Karpas-422 (cell line): Measurements from ENCODE around the gene COQ8A. TPM values are rescaled to one million over a fixed set of nuclear protein-coding genes. Genes with fewer than 3 reads are reported as not detected.

ENCODE experiments used
- DNase-seq: peaks from one replicate; pipeline ENCODE4 v3.0.0-alpha.2; 2015
- H2AFZ ChIP-seq: fragments of 200-600 bp; sonication (generic); 2 replicates; pipeline ENCODE4 v1.6.1; 2014; ENCODE audit warnings: antibody characterized with exemption, low read length, mixed read lengths
- H3K27ac ChIP-seq: fragments of 200-600 bp; sonication (generic); 2 replicates; pipeline ENCODE4 v1.5.1; 2014; ENCODE audit warnings: mild to moderate bottlenecking, low read length, moderate library complexity
- H3K27me3 ChIP-seq: fragments of 200-600 bp; sonication (generic); 2 replicates; pipeline ENCODE4 v1.6.1; 2014; ENCODE audit warnings: low read length, mixed read lengths
- H3K36me3 ChIP-seq: fragments of 200-600 bp; sonication (generic); 2 replicates; pipeline ENCODE4 v1.6.1; 2014; ENCODE audit warnings: low read length, mixed read lengths; ENCODE audit not compliant: insufficient read depth
- H3K4me1 ChIP-seq: fragments of 200-600 bp; sonication (generic); 2 replicates; pipeline ENCODE4 v1.6.1; 2014; ENCODE audit warnings: mild to moderate bottlenecking, low read length, mixed read lengths
- H3K4me2 ChIP-seq: fragments of 200-600 bp; sonication (generic); 2 replicates; pipeline ENCODE4 v1.6.1; 2014; ENCODE audit warnings: low read length, low read depth, mild to moderate bottlenecking; ENCODE audit not compliant: poor library complexity, severe bottlenecking
- H3K4me3 ChIP-seq: fragments of 200-600 bp; sonication (generic); 2 replicates; pipeline ENCODE4 v1.5.1; 2014; ENCODE audit warnings: mild to moderate bottlenecking, antibody characterized with exemption, low read length, mixed read lengths
- H3K79me2 ChIP-seq: fragments of 200-600 bp; sonication (generic); 2 replicates; pipeline ENCODE4 v1.6.1; 2014; ENCODE audit warnings: mild to moderate bottlenecking, low read length, mixed read lengths
- H3K9ac ChIP-seq: fragments of 200-600 bp; sonication (generic); 2 replicates; pipeline ENCODE4 v1.6.0; 2014; ENCODE audit warnings: low read length
- H3K9me2 ChIP-seq: fragments of 200-600 bp; sonication (generic), shearing (Covaris generic); replicated peaks from 2 replicates; pipeline ENCODE4 v1.6.0; 2014; ENCODE audit warnings: mild to moderate bottlenecking, low read length, moderate library complexity; ENCODE audit not compliant: insufficient read depth
- H3K9me3 ChIP-seq: fragments of 300-700, 200-600 bp; sonication (generic); 2 replicates; pipeline ENCODE4 v1.6.1; 2014; ENCODE audit warnings: low read length, mixed read lengths
- H4K20me1 ChIP-seq: fragments of 200-600 bp; sonication (generic); 2 replicates; pipeline ENCODE4 v1.6.1; 2014; ENCODE audit warnings: mild to moderate bottlenecking, antibody characterized with exemption, low read length, low read depth; ENCODE audit not compliant: insufficient read depth
- small RNA-seq: library from RNA; depleted of rRNA; stranded (forward); fragments of <200 nt; gene quantifications from one replicate; pipeline ENCODE3, GENCODE V24; 2014
- total RNA-seq: library from RNA; depleted of rRNA; stranded (reverse); fragments of >200 nt; shearing (Covaris generic); gene quantifications from 2 replicates; pipeline ENCODE4 v1.2.3, GENCODE V29; 2014; ENCODE audit warnings: low replicate concordance; rRNA removed

The COQ8A gene
- total RNA-seq, 1 experiment from 2014 or later, result 12.7 TPM

- H3K4me2 ChIP-seq, result no peak overlapping the region
- no peak for DNase-seq
- H3K9ac ChIP-seq, result no peak overlapping the region
- H3K4me1 ChIP-seq, result no peaks in the 10 kb centered on the region
- no peaks in the 10 kb centered on the region for H3K9me2 ChIP-seq
- H3K27me3 ChIP-seq, result no peaks in the 10 kb centered on the region
- H3K79me2 ChIP-seq, result no peaks in the 10 kb centered on the region
- H3K27ac ChIP-seq, result no peak overlapping the region
- no peaks in the 10 kb centered on the region for H3K36me3 ChIP-seq
- no peaks in the 10 kb centered on the region for H4K20me1 ChIP-seq
- H2AFZ ChIP-seq, result no peak overlapping the region
- H3K4me3 ChIP-seq, result no peak overlapping the region
- no peaks in the 10 kb centered on the region for H3K9me3 ChIP-seq
Observed at GRCh38 chr1:227016990-227017389, 76.9 kb downstream of the COQ8A start.

- Histone ChIP-seq H4K20me1 (no peaks in the 10 kb centered on the region), H2AFZ (no peak overlapping the region), H3K9me2 (no peaks in the 10 kb centered on the region), H3K79me2 (no peaks in the 10 kb centered on the region), H3K27ac (no peak overlapping the region), H3K36me3 (no peaks in the 10 kb centered on the region), H3K4me2 (no peak overlapping the region), H3K9me3 (no peaks in the 10 kb centered on the region), H3K9ac (no peak overlapping the region), H3K27me3 (no peaks in the 10 kb centered on the region), H3K4me3 (no peak overlapping the region), H3K4me1 (peaks cover 5% of the 10 kb centered on the region)
- no peak for DNase-seq
Observed at GRCh38 chr1:227032396-227032795, 92.3 kb downstream of the COQ8A start.

GRCh38 chr1:227033880-227034279 lies 93.8 kb downstream of the COQ8A start:
- Histone ChIP-seq H3K9me2 (no peaks in the 10 kb centered on the region), H3K4me1 (peaks cover 5% of the 10 kb centered on the region), H4K20me1 (no peaks in the 10 kb centered on the region), H2AFZ (no peak overlapping the region), H3K4me2 (no peak overlapping the region), H3K9ac (no peak overlapping the region), H3K27ac (no peak overlapping the region), H3K36me3 (no peaks in the 10 kb centered on the region), H3K27me3 (no peaks in the 10 kb centered on the region), H3K9me3 (no peaks in the 10 kb centered on the region), H3K4me3 (no peak overlapping the region), H3K79me2 (no peaks in the 10 kb centered on the region)
- no peak for DNase-seq

DNA sequence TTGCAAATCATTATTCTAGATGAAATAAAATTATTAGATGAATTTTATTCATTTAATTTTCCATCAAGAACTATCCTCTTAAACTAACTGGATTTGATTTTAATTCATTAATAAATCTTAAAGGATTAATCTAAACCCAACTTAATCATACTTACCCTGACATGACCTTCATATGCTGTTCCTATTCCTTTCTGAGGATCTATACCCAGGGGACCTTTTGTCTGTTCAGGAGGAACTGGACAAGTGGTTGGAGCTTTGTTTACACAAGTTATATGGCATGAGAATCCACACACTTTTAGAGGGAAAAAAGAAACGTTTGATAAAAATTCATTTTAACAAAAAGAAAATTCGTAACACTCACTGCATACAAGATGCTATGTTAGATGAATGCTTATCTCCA lies 95.2 kb downstream of the COQ8A start:
- Histone ChIP-seq H2AFZ (no peak overlapping the region), H3K79me2 (no peaks in the 10 kb centered on the region), H3K9me3 (no peaks in the 10 kb centered on the region), H4K20me1 (no peaks in the 10 kb centered on the region), H3K4me2 (no peak overlapping the region), H3K27me3 (no peaks in the 10 kb centered on the region), H3K4me1 (peaks cover 5% of the 10 kb centered on the region), H3K9me2 (no peaks in the 10 kb centered on the region), H3K9ac (no peak overlapping the region), H3K4me3 (no peak overlapping the region), H3K36me3 (no peaks in the 10 kb centered on the region), H3K27ac (no peak overlapping the region)
- no peak for DNase-seq

DNA sequence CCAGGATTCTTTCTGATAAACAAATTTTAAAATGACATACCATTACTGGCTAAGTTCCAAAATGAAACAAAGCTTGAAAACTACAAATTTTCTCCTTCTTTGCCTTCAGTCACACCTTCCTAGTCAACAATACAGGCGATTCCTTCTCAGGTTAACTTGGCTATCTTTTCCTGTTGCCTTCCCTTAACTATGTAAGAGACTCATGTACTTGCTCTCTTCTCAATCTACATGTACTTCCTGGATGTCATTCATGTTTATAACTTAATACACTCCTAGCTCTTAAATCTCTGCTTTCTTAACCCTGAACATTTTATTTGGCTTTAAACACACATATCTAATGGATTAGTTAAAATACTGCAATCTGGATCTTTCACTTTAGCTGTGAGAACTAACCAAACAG lies 97.0 kb downstream of the COQ8A start:
- Histone ChIP-seq H2AFZ (no peak overlapping the region), H3K27me3 (no peaks in the 10 kb centered on the region), H3K27ac (no peak overlapping the region), H3K9me3 (no peaks in the 10 kb centered on the region), H3K9me2 (no peaks in the 10 kb centered on the region), H3K36me3 (no peaks in the 10 kb centered on the region), H3K4me3 (no peak overlapping the region), H3K9ac (no peak overlapping the region), H3K4me1 (peaks cover 10% of the 10 kb centered on the region), H4K20me1 (no peaks in the 10 kb centered on the region), H3K4me2 (no peak overlapping the region), H3K79me2 (no peaks in the 10 kb centered on the region)
- no peak for DNase-seq

Small RNA genes lying within 50 kb of the gene (small RNA-seq; reads per million reads assigned to genes)
- not detected for gene AL353689.1

Other genes with a start within 250 kb of the COQ8A start
- 79.0 and 132 TPM in 2 replicates for gene ITPKB, start 201.0 kb upstream of the COQ8A start, total RNA-seq
- gene PSEN2, start 69.7 kb upstream of the COQ8A start, total RNA-seq, result not detected in 2 replicates